ENCODE data around the gene SLC6A8.

DNA sequence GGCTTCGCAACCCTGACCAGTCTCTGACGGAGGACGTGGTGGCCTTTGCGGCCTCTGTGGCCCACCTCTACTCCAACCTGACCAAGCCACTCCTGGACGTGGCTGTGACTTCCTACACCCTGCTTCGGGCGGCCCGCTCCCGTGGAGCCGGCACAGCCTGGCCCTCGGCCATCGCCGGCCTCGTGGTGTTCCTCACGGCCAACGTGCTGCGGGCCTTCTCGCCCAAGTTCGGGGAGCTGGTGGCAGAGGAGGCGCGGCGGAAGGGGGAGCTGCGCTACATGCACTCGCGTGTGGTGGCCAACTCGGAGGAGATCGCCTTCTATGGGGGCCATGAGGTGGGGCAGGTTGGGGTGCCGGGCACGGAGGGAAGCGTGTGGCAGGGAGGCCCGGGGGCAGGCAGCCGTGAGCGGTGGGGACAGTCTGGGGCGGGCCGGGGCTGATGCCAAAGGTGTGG is 38.1 kb downstream of the SLC6A8 start:
- no peak for TF ChIP-seq EZH2 (IDR thresholded peaks at IDR 0.05; ENCODE audit: borderline replicate concordance, insufficient read depth, low read depth, low read length, poor library complexity, severe bottlenecking)
- TF ChIP-seq, protein P1, sequence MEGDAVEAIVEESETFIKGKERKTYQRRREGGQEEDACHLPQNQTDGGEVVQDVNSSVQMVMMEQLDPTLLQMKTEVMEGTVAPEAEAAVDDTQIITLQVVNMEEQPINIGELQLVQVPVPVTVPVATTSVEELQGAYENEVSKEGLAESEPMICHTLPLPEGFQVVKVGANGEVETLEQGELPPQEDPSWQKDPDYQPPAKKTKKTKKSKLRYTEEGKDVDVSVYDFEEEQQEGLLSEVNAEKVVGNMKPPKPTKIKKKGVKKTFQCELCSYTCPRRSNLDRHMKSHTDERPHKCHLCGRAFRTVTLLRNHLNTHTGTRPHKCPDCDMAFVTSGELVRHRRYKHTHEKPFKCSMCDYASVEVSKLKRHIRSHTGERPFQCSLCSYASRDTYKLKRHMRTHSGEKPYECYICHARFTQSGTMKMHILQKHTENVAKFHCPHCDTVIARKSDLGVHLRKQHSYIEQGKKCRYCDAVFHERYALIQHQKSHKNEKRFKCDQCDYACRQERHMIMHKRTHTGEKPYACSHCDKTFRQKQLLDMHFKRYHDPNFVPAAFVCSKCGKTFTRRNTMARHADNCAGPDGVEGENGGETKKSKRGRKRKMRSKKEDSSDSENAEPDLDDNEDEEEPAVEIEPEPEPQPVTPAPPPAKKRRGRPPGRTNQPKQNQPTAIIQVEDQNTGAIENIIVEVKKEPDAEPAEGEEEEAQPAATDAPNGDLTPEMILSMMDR (IDR thresholded peaks at IDR 0.05) = no peak

All from B cell (primary cell).